HG03175 (cell line): ENCODE results near the gene ENTPD2.

Source experiments
- ATAC-seq: cut with Tn5 transposase; IDR thresholded peaks from one replicate; pipeline ENCODE4 v1.9.1; 2021; ENCODE audit warnings: mild to moderate bottlenecking, moderate library complexity; ENCODE audit not compliant: unreplicated experiment

Gene ENTPD2

DNA sequence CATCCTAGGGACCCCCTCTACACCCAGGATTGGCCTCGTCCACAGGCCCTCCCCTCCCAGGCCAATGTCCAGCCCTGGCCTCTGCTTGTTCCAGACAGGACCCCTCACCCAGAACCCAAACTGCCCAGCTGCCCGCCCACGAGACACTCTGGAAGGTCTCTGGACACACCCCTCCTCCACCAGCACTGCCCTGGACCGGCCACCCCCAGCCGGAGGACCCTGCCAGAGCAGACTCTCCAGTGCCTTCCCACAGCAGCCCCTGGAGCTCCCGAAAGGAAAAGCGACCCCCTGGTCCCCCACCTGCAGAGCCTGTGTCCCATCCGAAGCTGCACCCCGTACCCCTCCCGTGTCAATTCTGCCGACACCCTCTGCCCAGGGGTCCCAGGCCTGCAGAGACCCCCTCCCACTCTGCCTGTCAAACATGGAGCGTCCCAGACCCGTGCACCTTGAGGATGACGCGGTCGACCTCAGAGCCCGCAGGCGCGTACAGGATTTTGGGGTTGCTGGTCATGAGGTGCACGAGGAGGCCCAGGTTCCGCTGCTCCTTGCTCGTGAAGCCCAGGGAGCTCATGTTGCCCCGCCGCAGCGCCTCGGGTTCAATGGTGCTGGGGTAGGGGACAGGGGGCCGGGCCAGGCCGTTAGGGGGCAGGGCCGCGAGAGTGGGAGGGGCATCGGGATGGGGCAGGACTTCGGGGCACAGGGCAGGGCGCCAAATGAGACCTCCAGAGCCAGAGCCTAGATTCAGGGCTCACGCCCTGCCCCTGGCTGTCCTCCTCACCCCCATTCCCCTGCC lies 33.8 kb downstream of the ENTPD2 start:
- ATAC-seq: no peak

GRCh38 chr9:137018761-137019559 lies 34.9 kb downstream of the ENTPD2 start:
- ATAC-seq: no peak

DNA sequence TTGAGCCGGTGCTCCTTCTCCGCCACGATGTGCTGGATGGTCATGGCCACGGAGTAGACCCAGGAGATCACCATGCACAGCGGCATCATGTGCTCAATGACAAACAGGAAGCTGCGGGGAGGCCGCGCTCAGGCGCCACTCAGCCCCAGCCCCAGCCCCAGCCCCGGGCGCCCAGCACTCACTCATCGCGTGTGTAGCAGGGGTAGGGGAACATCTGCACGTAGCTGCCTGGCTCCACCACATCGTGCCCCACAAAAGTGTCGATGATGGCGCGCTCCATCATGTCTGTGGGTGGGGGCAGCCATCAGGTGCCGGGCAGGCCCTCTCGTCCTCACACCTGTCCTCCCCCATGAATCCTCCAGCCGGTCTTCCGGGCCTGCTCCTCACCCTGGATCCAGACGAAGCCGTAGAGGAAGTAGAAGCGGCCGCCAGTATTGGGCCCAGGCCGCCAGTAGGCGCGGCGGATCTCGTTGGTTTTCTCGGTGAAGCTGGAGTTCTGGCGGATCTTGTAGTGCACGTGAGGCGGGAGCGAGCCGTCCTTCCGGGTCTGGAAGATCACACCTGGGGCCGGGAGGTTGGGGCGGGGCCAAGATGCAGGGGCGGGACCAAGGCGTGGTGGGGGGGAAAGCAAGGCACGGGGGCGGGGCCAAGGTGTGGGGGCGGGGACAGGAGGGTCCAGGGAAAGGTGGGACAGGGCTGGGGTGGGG lies 35.9 kb downstream of the ENTPD2 start:
- no peak for ATAC-seq

- no peak for ATAC-seq
These were observed 36.8 kb downstream of the ENTPD2 start for GRCh38 chr9:137017071-137017470.

GRCh38 chr9:137016436-137016835 lies 37.4 kb downstream of the ENTPD2 start:
- ATAC-seq: no peak

GRCh38 chr9:137015976-137016375 lies 37.9 kb downstream of the ENTPD2 start:
- no peak for ATAC-seq

DNA sequence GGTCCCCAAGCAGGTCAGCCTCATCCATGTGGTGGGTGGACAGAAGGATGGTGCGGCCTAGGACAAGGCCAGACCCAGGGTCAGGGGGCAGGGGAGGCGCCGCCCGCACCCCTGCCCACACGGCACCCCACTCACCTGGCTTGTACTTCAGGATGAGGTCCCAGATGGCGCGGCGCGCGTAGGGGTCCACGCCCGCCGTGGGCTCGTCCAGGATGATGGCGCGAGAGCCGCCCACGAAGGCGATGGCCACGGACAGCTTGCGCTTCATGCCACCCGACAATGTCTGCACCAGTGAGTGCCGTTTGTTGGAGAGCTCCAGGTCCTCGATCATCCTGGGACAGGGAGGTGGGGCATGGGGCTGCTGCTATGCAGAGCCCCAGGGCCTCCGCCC lies 38.3 kb downstream of the ENTPD2 start:
- no peak for ATAC-seq

GRCh38 chr9:137014776-137015539 lies 38.9 kb downstream of the ENTPD2 start:
- ATAC-seq: no peak

GRCh38 chr9:137014166-137014565 lies 39.7 kb downstream of the ENTPD2 start:
- no peak for ATAC-seq

GRCh38 chr9:137013571-137013940 lies 40.3 kb downstream of the ENTPD2 start:
- ATAC-seq: no peak

GRCh38 chr9:137012694-137013570 lies 40.9 kb downstream of the ENTPD2 start:
- no peak for ATAC-seq

- ATAC-seq: no peak
These were observed 41.8 kb downstream of the ENTPD2 start for GRCh38 chr9:137011907-137012675.

DNA sequence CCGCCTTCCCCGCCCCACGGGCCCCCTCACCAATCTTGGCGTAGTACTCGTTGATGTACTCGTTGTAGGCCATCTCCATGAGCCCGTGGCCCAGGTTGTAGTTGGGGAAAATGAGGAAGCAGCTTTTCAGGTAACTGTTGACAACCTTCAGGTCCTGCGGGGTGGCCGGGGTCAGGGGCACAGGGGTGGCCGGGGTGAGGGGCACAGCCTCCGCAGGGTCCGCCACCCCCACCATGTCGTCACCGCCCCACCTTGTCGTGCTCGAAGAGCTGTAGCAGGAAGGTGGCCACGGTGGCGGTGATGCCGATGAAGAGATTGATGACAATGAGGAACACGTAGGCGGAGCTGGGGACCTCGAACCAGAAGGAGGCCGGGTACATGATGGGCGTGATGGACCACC lies 42.7 kb downstream of the ENTPD2 start:
- no peak for ATAC-seq

- ATAC-seq: no peak
These were observed 43.7 kb downstream of the ENTPD2 start for GRCh38 chr9:137009938-137010732.

DNA sequence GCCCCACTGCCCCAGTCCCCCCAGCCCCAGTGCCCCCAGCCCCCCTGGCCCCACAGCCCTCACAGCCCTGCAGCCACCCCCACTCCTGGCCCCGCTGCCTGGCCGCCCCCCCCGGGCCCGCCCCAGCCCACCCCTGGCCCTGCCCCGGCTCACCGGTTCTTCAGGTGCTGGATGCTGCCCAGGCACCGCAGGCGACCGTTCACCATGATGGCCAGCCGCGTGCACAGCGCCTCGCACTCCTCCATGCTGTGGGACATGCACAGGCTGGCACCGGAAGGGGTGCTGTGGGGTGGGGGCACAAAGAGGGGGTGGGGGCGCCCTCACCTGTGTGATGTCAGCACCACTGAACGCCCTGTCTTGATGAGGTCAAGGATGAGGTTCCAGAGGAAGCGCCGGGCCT lies 44.6 kb downstream of the ENTPD2 start:
- ATAC-seq: no peak

DNA sequence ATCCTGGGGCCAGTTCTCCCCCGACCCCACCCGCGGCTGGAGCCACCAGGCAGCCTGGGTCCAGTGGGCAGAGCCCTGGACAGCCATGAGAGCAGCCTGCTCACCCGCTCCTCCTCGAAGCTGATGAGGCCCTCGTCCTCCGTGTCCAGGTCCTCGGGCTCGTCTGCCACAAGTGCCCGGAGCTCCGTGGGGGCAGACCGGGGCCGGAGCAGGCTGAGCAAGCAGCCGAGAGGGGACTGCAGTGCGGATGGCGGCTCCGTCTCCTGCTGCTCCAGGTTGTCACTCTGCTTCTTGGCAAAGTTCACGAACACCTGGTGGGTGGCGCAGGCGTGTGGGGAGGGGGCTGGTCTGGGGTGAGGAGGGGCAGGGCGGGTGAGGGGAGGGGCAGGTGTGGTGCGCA lies 45.5 kb downstream of the ENTPD2 start:
- ATAC-seq: no peak

DNA sequence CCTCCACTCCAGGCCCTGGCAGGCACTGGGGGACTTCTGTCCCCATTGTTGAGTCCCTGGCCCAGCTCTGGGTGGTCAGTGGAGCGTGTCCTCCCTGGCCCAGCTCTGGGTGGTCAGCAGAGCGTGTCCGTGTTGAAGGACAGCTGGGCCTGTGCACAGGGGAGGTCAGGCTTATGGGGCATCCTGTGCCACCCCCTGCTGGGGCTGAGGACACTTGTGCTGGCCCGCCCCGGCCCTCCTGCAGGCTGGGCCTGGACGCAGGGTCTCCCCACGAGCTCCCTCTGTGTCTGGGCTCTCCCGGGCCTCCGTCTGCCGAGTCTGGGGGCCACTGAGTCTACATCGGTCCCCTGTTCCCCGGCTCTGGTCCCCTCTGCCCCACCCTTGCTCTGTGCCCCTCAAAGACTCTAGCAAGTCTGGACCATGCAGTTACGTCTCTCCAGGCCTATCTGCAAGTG lies 46.0 kb downstream of the ENTPD2 start:
- ATAC-seq: no peak

DNA sequence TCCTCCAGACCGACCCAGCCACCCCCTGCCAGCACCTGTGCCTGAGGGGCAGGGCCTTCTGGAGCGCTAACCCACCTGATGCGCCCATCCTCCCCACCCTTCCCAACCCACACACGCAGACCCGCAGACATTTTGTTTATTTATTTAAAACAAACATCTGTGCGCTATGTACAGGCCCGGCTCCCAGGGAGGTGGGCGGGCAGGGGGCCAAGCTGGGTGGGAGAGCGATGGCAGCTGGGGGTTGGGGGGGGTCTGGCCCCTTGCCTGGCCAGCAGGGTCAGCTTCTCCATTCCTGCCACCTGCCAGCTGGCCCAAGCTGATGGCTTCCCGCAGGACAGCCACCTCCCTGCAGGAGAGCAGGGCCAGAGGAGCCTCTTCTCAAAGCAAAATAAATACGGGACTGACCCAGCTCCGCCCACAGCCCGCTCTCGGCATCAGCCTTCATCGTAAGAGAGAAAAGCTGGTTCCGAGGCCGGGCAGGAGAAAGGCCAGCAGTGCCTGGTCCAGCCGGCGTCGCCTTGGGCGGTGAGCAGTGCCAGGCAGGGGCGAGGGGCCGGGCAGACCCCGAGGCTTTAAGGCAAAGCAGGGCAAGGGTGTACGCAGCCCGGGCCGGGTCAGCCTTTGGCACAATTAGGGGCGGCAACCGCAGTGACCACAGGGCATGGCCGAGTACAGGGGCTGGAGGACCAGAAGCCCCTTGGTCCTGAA lies 46.6 kb downstream of the ENTPD2 start:
- no peak for ATAC-seq
